ENCODE measurements around the gene ZNF497. TPM values are rescaled to one million over a fixed set of nuclear protein-coding genes. Genes with fewer than 3 reads are reported as not detected.

ZNF497 gene
- total RNA-seq, 1 experiment from 2014 or later, result 2.4 TPM

DNA sequence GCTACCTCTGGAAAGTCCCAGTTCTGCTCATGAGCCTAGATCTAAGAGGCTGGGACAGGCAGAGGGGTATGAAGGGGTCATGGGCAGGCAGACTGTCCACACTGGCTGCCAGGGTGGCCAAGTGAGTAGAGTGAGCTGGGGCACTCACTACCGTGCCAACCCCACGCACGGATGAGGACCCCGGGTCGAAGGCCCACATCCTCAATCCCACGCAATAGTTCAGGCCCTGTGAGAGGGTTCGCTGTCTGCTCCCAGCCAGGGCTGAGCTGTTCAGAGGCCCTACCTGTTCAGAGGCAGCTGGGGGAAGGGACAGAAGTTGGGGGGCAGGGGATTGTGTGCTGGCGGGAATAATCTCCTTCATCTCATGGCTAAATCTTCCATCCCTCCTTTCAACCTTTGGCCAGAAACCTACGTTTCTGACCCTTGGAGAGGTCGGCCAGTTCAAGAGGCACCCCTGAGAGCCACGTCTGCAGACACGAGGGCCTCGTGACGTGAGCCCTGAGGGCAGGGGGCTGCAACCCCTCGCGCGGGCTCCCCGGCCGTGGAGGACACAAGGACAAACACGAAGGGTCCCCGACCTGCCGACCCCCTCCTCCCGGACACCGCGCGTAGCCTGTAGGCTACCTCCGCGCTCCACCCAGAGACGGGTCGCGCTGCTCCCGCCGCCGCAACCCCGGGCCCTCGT lies 23.5 kb upstream of the ZNF497 start:
- Histone ChIP-seq H3K56ac (ENCODE audit: insufficient read length, low read depth, low read length) (no peak overlapping the region), H3K23ac (ENCODE audit: insufficient read length, low read depth, low read length) (no peak overlapping the region), H3K4me1 (ENCODE audit: insufficient read depth, low read length) (peaks cover 4% of the 10 kb centered on the region; the same call in 1 of the 2 replicates), H3T11ph (ENCODE audit: low read length) (no peak overlapping the region), H2AK5ac (ENCODE audit: insufficient read length, low read length) (no peak overlapping the region), H3K79me2 (ENCODE audit: insufficient read depth, low read length) (peaks cover 10% of the 10 kb centered on the region; the same call in 1 of the 2 replicates), H2BK20ac (ENCODE audit: low read depth, low read length, poor library complexity, severe bottlenecking) (no peak overlapping the region), H3K9me3 (ENCODE audit: control insufficient read depth, low read depth, low read length) (no peaks in the 10 kb centered on the region), H4K8ac (replicated peaks; ENCODE audit: insufficient read length, low read depth, low read length) (no peak overlapping the region), H3K4me2 (ENCODE audit: insufficient read depth, insufficient read length, low read length) (peak overlapping the region; percentile 94), H2BK12ac (ENCODE audit: insufficient read length, low read depth, low read length) (no peak overlapping the region), H3K14ac (ENCODE audit: insufficient read depth, low read length) (peak overlapping the region; percentile 93), H3K79me1 (ENCODE audit: insufficient read depth, low read depth, low read length, poor library complexity, severe bottlenecking) (no peaks in the 10 kb centered on the region), H3K23me2 (ENCODE audit: insufficient read length, low read depth, low read length, poor library complexity, severe bottlenecking) (peaks cover 11% of the 10 kb centered on the region), H2AFZ (ENCODE audit: low read length) (no peak overlapping the region), H2BK15ac (ENCODE audit: low read depth, low read length) (no peak overlapping the region), H3K4ac (ENCODE audit: low read depth, low read length) (peak overlapping the region; percentile 1; the same call in 1 of the 2 replicates), H3K27ac (ENCODE audit: insufficient read length, low read depth, low read length) (peak overlapping the region; percentile 42), H2BK5ac (ENCODE audit: insufficient read length, low read length) (no peak overlapping the region), H3K27me3 (ENCODE audit: insufficient read depth, low read length) (no peaks in the 10 kb centered on the region), H4K5ac (ENCODE audit: insufficient read length, low read depth, low read length) (peak overlapping the region; percentile 10), H4K20me1 (ENCODE audit: control insufficient read depth, insufficient read depth, insufficient read length) (no peaks in the 10 kb centered on the region), H3K9ac (ENCODE audit: extremely low read depth, insufficient read length, low read length) (peak overlapping the region; percentile 82), H3K18ac (ENCODE audit: insufficient read length, low read depth, low read length) (peak overlapping the region; percentile 92), H4K91ac (ENCODE audit: insufficient read length, low read depth, low read length) (no peak overlapping the region), H2BK120ac (ENCODE audit: low read depth, low read length, poor library complexity, severe bottlenecking) (no peak overlapping the region)
- H3K4me1 Mint-ChIP-seq, result peaks cover 22 to 33% of the 10 kb centered on the region in 2 experiments
- peak overlapping the region; percentile 95 to 99 for H3K4me3 Mint-ChIP-seq
- no CpG with 5 or more reads among the region's 36 CpGs for WGBS (ENCODE audit: extremely low coverage, insufficient read length, low lambda C conversion rate)
- peak; percentile 31 for DNase-seq
- H3K27me3 Mint-ChIP-seq (ENCODE audit: low read depth), result no peaks in the 10 kb centered on the region
- peak overlapping the region; percentile 95 to 99 (median 98); a peak in 6 of 7 replicates for H3K27ac Mint-ChIP-seq
- H3K36me3 Mint-ChIP-seq (ENCODE audit: insufficient read depth in 1 of 3, low read depth in 3 of 3), result peaks cover 30 to 33% (median 30%) of the 10 kb centered on the region in 3 experiments
- TF ChIP-seq, protein P1, sequence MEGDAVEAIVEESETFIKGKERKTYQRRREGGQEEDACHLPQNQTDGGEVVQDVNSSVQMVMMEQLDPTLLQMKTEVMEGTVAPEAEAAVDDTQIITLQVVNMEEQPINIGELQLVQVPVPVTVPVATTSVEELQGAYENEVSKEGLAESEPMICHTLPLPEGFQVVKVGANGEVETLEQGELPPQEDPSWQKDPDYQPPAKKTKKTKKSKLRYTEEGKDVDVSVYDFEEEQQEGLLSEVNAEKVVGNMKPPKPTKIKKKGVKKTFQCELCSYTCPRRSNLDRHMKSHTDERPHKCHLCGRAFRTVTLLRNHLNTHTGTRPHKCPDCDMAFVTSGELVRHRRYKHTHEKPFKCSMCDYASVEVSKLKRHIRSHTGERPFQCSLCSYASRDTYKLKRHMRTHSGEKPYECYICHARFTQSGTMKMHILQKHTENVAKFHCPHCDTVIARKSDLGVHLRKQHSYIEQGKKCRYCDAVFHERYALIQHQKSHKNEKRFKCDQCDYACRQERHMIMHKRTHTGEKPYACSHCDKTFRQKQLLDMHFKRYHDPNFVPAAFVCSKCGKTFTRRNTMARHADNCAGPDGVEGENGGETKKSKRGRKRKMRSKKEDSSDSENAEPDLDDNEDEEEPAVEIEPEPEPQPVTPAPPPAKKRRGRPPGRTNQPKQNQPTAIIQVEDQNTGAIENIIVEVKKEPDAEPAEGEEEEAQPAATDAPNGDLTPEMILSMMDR (conservative IDR thresholded peaks at IDR 0.05), result no peak
- H3K9me3 Mint-ChIP-seq, result no peaks in the 10 kb centered on the region
